HG02981 (cell line): Measurements from ENCODE around the gene NT5DC2.
"Not testable (repeated sequence)": the region's sequence is repeated elsewhere in the genome, so short reads cannot be mapped to it uniquely, and the experiment has no call there.

Experiments
- ATAC-seq: cut with Tn5 transposase; IDR thresholded peaks from one replicate; pipeline ENCODE4 v1.9.1; 2021; ENCODE audit warnings: mild to moderate bottlenecking, moderate library complexity; ENCODE audit not compliant: unreplicated experiment

The NT5DC2 gene

DNA sequence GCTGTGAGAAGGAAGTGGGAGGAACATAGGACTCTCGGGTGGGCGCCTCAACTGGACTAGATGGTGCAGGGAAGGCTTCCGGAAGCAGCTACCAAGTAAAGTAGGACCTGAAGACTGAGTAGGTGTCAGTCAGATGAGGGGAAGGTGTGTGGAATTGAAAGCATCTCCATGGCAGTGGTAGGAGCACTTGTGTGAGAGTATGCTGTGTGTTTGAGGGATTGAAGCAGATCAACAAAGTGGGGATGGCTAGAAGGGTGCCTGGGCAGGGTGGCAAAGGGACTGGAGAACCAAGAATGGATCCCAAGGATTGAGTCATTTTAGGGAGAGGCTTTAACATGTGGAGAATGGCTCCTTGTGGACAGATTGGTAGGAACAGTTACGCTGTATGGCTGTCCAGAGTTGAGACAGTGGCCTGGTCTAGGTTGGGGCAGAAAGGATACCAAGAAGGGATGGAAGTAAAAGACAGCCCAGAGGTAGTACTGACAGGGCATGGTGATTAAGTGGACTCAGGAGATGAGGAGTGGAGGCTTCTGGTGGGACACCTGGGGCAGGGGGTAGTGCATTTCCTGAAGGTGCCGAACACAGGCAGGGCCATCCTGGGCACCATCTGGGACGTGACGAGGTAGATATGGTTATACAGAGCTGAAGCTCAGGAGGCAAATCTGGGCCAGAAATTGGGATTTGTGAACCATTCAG is 4.2 kb upstream of the NT5DC2 start:
- ATAC-seq: no peak

DNA sequence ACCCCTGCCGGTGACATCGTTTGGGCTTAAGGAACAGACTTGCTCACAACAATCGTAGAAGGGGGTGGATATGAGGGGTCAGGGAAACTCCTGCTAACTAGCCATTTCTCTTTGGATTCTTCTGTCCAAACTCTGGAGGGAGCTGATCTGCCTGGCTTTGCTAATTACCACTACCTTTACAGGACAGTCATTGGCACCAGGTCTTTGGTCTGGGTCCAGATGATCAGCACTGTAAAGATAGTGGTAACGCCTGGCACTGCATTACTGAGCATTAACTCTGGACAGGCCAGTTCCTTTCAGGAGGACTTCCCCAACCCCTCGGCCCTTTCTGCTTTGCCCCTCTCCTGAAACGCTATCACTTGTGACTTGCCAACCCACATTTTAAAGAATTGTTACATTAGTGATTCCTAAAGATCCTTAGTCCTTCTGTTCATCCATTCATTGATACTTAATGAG is 3.5 kb upstream of the NT5DC2 start:
- ATAC-seq: no peak

- ATAC-seq: peak; percentile 83
These were observed 2.9 kb upstream of the NT5DC2 start, which contains the start of gene UQCC5 for GRCh38 chr3:52536369-52537164. TSS of gene UQCC5 (plus strand) at chr3:52536605. CDS start at chr3:52536756, 151 bp downstream.

DNA sequence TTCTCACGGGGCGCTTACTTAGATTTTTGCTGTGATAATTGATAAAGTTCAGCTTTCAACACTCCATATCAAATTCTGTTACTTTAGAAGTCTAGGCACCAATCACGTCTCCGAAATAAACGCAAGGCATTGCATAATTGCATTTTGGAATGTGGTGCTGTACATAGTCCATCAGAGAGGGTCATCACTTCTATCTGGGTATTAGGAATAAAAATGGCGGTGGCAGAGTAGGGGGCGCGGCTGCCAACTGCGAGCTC is 2.4 kb upstream of the NT5DC2 start:
- no peak for ATAC-seq

DNA sequence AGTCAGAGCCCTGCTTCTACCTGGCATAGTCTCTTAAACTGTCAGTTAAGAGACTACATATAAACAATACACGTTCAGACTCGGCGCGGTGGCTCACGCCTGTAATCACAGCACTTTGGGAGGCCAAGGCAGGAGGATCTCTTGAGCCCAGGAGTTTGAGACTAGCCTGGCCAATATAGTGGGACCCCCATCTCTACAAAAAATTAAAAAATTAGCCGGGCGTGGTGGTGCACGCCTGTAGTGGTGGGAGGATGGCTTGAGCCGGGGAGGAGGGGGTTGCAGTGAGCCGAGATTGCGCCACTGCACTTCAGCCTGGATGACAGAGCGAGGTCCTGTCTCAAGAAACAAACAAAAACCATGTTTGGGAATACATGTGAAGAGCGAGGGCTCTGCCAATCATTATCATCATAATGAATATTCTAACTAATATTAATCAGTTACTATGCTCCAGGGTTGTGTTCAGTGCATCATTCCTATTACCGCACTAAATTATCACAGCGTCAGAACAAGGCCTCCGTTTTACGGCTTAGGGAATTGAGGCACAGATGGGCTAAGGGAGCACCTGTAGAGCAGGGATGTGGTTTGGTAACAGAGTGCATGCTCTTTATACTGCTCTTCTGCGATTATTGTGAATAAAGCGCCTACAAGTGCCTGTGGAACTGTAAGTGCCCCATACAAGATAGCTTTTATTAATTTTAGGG is 1.9 kb upstream of the NT5DC2 start:
- ATAC-seq: no peak

DNA sequence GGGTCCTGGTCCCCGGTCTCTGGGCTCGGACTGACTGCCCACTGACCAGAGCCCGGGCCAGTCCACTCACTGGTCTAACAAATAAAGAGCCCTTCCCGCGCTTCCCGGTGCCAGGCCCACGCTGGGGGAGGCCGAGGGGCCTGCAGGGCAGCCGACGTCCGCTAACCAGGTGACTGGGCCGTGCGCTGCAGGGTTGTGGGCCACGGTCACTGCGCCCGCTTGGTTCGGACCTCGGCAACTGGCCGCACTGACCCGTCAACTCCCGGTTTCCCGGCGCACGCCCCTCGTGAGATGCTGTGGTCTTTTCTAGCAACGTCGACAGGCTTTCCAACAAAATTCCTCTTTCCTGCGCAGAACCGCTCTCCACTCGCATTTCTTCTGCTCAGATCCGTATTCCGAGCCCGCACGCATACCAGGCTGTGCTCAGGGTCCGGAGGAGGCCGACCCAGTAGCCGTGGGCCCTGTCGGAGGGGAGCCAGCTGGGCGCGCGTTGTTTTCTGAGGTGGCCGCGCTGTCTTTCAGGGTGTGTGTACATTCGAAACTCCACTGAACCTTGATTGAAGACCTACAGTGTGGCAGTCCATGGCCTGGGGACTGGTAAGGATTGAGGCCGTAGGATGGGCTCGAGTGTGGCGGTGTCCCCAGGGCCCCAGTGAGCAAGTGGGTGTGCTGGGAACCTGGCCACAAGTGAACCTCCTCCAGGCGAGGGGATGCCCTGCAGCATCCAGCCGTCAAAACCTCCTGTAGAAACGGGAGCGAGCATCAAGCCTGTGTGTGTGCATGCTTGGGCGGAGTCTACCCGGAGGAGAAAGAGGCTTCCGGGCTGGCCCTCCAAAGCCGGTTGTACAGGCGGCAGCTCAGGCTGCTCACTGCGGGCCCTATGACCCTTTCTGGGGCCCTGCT is 875 bp upstream of the NT5DC2 start:
- no peak for ATAC-seq

DNA sequence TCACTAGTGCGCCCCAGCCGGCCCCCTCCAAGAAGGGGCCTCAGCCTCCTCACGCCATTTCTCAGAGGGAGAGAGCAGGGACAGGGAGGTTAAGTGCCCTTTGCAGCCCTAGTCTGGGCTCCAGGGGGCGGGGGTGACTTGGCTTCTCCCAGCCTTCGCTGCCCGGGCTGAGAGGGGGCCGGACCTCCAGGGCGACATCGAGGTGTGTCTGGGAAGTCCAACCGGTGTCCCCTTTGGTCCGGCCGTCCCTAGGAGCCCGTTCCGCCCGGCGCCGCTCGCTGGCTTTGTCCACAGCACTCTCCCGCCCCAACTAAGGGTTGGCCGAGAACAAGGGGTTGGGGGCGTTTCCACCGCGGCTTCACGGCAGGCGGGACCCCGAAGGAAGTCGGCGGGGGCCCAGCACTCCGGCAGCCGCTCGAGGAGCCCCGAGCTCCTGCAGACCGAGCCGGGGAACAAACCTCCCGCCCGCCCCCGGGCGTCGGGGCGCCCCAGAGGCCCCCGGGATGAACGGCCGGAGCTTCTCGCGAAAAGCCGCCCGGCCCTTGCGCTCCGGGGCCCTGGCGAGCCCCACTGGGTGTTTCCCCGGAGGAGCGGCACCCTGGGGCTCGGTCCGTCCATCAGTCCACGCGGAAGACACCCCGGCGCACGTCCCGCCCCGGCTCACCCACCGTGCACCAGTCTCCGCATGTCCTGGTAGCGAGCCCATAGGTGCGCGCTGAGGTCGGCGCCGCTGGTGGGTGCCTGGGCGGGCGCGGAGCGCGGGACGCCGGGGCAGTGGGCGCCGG is 627 bp downstream of the NT5DC2 start:
- ATAC-seq: no peak

DNA sequence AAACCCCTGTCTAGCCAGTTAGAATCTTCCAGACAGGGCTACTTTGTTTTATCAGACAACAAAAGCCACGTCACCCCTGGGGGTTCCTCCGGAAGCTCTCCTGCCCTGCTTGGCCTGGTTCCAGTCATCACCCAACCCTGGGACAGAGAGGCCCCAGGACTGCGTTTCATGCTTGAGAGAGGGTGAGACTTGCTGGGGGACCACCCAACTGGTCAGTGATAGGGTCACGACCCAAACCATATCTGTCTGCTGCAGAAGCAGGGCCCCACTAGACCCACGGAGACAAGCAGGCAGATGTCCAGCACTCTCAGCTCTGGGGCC is 1.2 kb downstream of the NT5DC2 start:
- ATAC-seq: no peak

DNA sequence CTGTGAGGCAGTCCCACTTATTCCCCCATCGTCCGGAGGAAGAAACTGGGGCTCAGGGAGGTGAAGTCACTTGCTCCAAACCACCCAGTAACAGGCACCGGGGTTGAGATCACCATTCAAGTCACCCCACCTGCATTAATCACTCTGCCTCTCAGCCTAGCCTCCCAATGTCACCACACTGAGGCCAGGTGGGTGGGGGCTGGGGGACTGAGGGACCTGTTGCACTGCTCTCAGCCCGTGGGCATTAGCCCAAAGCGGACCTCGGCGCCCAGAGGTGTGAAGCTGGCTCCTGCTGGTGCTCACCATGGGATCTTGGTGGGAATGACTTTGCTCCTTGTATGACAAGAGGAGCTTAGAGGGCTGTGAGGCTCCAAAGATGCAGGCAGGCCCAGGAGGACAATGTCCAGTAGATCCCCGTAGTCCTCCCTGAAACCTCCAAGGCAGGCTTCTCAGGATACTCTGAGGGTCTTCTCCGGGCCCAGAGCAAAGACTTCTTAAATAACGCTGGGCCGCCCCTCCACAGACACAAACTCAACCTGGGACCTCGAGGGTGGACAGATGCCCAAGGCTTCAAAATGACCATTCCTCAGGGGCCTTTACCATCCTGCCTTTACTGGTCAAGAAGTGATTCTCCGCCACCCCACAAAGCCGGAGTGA is 1.7 kb downstream of the NT5DC2 start:
- no peak for ATAC-seq

DNA sequence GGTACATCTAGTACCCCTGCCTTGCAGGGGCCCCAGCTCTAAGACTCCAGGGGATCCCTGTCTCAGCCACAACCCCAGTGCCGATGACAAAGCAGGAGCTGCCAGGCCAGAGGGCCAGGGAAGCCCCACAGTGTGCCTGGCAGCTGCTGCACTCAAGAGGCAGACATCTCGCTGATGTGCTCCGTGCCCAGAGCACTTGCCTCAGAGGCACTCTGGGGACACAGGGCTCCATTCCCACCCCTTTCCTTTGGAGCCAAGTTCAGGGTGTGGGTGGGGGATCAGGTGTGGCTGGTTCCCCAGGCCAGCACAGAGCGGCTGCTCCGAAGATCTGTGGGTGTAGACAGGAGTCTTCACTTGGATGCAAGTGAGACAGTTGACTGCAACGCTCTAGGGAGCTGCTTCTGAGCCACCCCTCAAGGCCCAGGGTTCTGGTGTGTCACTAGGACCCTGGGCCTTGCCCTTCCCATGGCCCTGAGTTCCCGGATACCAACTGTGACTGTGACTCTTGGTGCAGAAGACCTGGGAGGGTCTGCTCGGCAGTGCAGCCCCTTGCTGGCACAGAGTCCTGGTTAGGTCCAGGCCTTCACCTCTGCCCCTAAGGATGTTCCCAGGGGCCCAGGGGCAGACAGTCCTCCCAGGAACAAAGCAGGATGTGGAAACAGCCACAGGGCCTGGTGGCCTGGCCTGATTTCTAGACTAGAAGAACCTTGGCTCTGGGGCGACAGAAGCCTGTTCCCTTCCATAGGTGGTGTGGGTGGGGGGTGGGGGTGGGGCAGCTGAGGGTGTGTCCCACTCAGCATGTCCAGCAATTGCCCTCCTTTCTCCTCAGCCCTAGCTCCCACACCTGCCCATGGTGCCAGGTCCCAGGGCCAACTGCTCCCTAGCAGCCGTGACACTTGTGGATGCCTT is 2.5 kb downstream of the NT5DC2 start:
- no peak for ATAC-seq

DNA sequence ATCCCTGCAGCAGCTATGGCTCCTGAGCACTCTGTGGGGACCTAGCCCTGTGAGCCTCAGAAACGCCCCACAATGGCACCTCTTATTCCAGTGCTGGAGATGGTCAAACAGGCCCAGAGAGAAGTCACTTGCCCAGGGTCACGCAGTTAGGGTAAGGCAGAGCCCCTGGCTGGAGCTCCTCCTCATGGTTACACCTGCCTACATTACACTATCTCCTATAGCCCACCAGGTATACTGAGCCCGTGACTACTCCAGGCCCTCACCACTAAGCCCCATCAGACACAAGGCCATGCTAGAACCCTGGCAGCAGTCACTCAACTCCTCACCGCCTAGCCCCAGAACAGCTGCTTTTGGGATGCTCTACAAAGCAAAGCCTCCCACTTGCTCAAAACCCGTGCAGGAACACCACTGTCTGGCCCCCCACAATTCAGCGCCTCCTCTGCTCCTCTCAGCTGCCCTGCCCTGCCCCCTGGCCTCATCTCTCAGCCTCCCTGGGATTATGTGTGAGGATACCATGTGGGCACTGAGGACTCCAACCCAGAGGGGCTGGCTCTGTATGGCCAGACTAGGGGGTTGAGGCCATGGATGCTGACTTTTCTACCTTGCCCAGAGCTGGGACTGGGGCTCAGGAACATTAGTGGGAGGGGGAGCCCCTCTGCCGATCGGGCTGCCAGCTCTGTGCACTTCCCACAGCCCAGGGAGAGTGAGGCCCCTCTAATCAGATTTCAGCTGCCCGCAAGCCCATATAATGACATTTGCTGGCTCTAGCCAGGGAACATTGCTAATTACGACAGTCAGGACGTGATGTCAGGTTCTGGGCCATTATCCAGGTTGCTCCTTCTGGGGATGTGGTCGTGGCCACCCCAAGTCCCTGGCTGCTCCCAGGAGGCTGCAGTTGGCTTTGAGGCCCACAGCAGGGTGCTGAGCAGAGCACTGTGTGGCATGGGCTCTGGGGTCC is 4.0 kb downstream of the NT5DC2 start:
- ATAC-seq: no peak

DNA sequence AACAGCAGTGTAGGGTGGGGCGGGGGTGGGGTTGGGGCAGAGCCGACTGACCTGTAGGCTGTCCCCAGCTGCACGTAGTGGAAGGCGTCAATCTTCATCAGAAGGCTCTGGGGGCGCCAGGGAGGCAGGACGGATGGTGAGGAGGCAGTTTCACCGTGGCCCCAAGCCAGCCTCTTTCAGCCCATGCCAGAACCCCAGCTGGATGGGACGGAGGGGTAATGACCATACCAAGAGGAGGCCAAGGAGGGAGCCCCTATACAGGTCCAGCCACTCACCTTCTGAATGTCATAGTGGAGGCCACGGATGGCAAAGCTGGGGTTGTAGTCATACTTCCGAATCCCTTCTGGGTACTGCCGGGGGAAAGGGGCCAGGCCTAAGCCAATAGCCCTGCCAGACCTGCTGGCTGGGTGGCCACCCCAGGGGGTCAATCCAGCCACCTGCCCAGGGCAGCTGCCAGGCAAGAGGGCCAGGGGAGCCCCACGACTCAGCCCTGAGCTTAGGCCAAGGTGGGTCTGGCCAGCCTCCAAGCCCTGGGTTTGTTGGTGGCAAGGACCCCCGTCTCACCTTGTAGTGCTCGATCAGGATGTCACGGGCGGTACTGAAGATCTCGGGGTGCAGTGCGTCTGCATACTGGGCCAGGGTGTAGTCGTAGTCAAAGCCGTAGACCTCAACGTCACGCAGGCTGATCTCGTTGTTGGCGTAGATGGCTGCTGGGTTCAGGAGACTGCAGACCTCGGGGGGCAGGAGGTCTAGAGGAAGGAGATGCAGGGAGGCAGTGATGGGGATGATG is 4.9 kb downstream of the NT5DC2 start:
- ATAC-seq: no peak

DNA sequence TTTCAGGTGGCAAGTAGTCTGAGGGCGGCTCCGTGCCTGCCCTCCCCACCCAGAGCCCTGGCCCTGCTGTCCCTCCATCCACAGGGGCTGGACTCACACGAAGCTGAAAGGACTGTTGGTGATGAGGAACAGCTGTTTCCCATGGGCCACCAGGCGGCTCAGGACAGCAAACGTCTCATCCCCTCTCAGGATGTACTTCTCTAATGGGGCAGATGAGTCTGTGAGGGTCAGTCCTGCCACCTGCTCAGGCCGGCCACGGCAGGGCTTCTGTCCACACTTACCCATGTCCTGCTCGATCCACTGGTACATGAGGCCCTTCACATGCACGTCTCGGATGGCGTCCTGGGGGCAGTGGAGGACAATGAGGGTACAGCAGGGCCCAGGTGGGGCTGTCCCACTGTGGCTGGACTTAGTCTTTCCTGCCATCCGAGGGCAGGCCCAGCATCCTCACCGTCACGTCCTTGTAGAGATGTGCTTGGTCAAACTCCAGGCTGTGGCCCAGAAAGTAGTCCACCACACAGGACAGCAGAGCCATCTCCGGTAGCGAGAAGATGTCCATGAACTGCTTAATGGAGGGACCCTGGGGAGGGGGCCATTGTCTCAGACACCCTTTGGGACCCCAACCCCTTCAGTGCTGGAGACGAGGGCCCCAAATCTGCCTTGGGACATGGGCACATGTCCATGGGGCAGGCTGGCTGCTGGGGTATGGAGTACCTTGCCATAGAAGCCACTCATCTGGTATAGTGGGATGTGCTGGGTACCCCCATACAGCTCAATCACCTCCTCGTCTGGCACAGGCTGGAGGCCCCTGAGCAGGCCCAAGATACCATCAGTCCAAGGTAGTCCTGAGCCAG is 5.7 kb downstream of the NT5DC2 start:
- no peak for ATAC-seq

DNA sequence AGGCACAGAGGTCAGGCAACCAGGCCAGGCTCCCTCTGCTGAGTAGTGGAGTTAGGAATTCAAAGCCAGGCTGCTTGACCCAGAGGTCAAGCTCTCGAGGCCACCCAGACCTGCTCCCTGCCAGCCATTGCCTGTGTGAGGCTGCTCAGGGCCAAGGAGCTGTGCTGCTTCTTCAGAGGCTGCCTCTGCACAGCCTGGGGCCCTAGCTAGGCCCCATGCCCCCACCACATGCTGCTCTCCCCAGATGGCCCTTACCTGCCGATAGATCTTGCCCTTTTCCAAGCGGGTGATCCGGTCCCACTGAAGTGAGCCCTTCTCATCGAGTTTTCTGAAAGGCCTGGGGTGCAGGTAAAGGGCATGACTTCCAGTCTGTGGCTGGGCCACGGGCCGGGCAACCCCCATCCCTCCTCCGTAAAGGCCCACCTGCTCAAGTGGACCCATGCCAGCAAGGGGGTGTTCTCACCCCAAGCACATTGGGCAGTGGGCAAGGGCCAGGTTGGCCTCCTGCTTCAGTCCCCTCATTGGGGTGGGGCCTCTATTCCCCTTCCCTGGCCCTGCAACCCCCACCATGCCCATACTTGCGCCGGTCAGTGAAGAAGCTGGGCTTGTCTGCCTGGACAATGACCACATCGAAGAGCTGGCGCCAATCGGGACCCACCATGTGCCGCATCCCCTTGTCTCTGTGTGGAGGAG is 6.5 kb downstream of the NT5DC2 start:
- ATAC-seq: no peak

GRCh38 chr3:52526671-52527038 is 7.0 kb downstream of the NT5DC2 start:
- ATAC-seq: not testable (repeated sequence)
